Daoy (cell line): ENCODE data around the gene ZCCHC2. TPM values are rescaled to one million over a fixed set of nuclear protein-coding genes. Genes with fewer than 3 reads are reported as not detected.

Experiments
- DNase-seq: peaks from one replicate; pipeline ENCODE4 v3.0.0-alpha.2; 2015; ENCODE audit warnings: low read depth
- total RNA-seq: library from RNA; depleted of rRNA; stranded (reverse); fragments of >200 nt; shearing (Covaris generic); gene quantifications from 2 replicates; pipeline ENCODE4 v1.2.3, GENCODE V29; 2014

Gene ZCCHC2
- total RNA-seq, 1 experiment from 2014 or later, result 3.1 TPM

DNA sequence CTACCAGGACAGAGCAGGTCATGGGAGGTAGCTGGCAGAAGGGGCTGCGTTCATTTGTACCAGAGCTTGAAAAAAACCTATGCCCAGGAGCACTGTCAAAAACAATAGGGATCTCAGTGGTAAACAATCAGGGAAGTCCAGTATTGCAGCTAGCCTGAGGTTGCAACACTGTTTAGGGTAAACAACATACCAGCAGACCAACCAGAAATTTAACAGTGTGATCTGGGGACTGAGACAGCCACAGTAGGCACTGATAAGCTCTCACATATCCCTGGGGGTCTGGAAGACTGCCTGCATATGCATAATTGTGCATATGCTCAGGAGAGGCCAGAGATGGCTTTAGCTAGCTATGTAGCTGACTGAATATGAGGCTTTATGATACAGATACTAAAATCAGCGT lies 12.0 kb upstream of the ZCCHC2 start:
- no peak for DNase-seq

- no peak for DNase-seq
These were observed 10.3 kb upstream of the ZCCHC2 start for GRCh38 chr18:62512532-62512931.

GRCh38 chr18:62512996-62513395 lies 9.8 kb upstream of the ZCCHC2 start:
- no peak for DNase-seq

DNA sequence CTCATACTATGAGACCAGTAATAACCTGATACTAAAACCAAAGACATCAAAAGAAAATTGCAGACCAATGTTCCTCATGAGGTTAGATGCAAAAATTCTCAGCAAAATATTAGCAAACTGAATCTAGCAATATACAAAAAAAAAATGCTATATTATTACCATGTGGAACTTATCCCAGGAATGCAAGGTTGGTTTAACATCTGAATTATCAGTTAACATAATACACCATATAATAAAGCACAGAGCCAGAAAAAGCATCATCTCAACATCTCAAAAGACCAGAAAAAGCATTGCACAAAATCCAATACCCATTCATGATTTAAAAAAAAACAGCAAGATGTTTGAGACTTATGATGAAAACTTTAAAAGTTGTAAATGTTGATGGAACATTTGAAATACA lies 8.3 kb upstream of the ZCCHC2 start:
- DNase-seq, result no peak

- no peak for DNase-seq
These were observed 6.6 kb upstream of the ZCCHC2 start for GRCh38 chr18:62516242-62516641.

- no peak for DNase-seq
These were observed 4.1 kb upstream of the ZCCHC2 start for GRCh38 chr18:62518460-62519375.

DNA sequence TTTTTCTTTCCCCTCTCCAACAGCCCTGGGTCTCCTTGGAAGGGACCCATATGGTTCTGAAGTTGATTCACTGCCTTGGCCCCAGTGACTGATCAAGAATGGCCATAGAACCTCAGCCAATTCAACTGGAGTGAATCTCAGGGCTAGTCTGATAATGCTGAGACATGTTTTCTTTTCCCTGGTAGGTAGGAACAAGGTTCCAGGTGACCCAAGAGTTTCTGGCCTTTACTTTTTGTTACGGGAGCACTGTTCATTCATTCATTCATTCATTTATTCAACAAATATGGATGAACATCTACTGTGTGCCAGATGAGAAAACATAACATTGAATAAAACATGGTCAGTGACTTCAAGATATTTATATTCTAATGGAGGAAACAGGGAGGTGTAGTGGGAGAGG lies 3.1 kb upstream of the ZCCHC2 start:
- DNase-seq, result no peak

DNA sequence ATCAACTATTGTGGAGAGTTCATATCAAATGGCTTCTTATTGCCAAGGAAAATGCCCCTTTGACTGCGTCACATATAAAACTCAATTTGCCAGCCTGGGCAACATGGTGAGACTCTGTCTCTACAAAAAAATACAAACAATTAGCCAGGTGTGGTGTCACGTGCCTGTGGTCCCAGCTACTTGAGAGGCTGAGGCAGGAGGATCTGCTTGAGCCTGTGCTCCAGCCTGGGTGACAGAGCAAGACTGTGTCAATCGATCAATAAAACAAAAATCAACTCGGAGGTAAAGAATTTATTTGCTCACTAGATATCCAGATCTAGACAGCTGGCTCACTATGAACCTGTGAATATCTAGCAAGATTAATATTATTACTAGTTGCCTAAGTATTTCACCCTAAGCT lies 1.7 kb upstream of the ZCCHC2 start:
- no peak for DNase-seq

- DNase-seq, result no peak
These were observed 1.2 kb upstream of the ZCCHC2 start for GRCh38 chr18:62521593-62521992.

DNA sequence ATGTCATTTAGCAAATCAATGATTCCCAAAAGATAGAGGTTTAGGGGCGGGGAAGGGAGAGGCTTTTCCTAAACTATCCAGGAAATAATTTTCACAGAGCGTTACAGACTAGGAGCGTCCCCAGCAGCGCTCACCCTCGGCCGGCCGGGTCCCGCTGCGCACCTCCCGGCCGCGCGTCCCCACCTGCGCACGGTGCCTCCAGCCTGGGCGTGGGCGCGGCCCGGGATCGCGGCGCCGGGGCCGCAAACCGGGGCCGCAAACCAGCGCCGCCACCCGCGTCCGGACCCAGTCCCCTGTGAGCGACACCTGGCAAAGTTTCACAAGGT lies 684 bp upstream of the ZCCHC2 start:
- no peak for DNase-seq

GRCh38 chr18:62523255-62523588 lies 397 bp downstream of the ZCCHC2 start:
- DNase-seq, result no peak

GRCh38 chr18:62523631-62524439 lies 1.0 kb downstream of the ZCCHC2 start:
- peak; percentile 65 for DNase-seq

- peak; percentile 60 for DNase-seq
These were observed 1.8 kb downstream of the ZCCHC2 start for GRCh38 chr18:62524440-62525200.

DNA sequence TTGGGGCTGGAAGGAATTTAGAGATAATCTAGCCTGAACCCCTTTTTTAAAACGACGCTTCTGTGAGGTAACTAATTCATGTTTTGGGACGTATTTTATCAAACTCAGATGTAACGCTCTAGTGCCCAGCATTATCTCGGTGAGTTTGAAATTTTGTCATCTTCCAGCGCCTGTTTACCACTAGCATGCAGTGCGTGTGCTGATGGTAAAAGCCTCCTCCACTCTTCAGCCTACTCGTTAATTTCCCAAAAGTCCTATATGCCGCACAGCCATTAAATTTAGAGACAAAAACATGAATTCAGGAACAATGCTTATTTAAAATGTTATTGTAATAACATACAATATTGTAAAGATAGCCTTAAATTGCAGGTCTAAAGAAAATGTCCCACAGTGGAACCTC lies 2.8 kb downstream of the ZCCHC2 start:
- no peak for DNase-seq

DNA sequence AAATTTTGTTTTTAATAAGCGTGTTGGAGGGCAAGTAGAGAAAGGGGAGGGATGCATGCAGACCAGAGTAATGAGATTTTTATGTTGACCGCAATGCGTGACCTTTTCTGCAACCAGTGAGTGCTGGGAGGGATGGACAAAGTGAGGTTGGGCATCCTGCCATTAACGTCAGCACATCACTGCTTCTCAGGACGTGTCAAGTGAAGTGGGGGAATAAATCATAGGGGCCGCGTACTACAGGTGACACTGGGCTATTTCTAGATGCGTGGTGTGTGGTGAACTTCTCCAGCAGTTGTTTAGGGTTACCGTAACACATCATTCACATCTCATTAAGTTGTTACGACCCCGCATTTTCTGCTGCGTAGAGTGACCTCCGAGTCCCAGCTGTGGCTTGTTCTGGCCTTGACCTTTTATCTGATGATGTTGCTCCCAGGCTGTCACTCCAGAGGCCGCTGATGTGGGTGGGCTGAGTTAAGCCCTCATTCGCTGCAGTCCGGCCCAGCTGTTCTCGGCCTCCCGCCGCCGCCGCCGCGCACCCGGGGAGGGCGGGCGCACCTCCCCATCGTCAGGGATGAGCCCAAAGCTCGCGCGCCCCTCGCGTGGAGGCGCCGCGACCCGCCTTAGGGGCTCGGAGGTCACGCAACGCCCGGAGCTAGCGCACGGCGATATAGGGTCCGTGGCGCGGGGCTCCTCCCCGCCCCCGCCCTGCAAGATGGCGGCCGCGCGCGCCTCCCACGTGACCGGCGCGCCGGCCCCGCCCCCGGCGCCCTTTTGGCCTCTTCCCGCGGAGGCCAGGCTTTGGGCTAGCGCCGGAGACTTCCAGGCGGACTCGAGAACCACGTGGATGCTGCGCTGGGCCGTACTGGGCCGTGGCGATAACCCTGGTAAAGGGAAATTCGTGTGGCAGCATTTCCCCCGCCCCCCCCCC lies 3.5 kb downstream of the ZCCHC2 start:
- DNase-seq, result peak; percentile 73

DNA sequence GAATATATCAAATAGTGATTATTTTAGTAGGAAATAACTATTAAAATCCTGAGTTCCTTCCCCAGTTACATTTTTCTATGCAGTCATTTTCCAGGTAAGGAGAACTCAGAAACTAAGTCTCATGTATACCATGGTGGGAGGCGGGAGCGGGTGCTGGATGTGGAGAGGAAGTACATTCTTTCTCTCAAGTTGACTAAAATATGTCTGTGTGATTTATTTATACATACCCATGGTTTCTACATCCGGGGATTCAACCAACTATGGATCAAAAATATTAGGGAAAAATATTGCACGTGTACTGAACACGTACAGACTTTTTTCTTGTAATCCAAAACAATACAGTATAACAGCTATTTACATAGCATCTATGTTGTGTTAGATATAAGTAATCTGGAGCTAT lies 6.8 kb downstream of the ZCCHC2 start:
- no peak for DNase-seq

GRCh38 chr18:62531078-62531477 lies 8.3 kb downstream of the ZCCHC2 start:
- no peak for DNase-seq

GRCh38 chr18:62531931-62532330 lies 9.1 kb downstream of the ZCCHC2 start:
- no peak for DNase-seq

DNA sequence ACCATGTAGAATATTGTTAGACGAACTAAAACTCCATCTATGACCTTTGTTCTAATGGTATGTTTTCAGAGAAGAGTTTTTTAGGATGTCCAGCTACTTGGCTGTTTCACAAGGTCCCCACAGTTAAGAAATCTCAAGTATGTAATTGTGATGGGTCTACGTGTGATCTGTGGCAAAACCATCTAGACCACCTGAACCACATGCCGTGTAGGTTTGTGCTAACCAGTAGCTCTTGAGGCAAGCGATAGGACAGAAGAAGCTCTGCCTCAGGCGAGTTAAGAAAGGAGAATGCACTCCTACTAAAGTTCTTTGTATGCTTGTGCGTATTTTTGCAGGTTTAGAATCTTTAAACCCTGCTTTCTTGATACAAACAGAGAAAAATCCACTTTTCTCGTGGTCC lies 13.2 kb downstream of the ZCCHC2 start:
- DNase-seq, result no peak

DNA sequence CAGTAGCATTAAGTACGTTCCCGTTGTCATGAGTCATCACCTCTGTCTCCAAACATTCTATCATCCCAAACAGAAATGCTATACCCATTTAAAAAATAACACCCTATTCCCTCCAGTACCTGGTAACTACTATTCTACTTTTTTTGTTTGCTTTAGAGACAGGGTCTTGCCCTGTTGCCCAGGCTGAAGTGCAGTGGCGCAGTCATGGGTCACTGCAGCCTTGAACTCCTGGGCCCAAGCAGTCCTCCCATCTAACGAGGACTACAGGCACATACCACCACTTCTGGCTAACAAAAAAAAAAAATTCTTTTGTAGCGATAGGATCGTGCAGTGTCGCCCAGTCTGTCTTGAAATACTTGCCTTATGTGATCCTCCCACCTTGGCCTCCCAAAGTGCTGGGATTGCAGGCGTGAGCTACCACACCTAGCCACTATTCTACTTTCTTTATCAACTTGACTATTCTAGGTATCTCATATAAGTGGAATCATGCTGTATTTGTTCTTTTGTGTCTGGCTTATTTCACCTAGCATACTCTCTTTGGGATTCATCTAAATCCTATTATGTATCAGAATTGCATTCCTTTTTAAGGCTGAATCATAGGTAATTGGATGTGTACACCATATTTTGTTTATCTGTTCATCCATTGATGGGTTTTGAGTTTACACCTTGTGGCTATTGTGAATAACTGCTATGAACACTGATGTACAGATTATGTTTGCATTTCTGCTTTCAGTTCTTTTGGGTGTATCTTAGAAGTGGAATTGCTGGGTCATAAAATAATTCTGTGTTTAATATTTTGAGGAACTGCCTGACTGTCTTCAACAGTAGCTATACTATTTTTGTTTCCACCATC lies 14.4 kb downstream of the ZCCHC2 start:
- DNase-seq, result no peak
